Endothelial cell of umbilical vein (primary cell): ENCODE measurements around the gene IGFL4. TPM values are rescaled to one million over a fixed set of nuclear protein-coding genes. Genes with fewer than 3 reads are reported as not detected.

Experiments used
- BruUV-seq: library from RNA; stranded (reverse); fragments of 400-500 nt; replicated peaks from 2 replicates; lab custom pipeline; 2021; lab: Mats Ljungman, UMichigan
- CTCF ChIA-PET: fragments of 300-600, 350-600 bp; sonication (Branson Sonifier 250); formaldehyde crosslinking; loops from one replicate; lab custom pipeline; 2021; ENCODE audit warnings: antibody characterized with exemption, inconsistent platforms; lab: Charles Lee
- POLR2A ChIA-PET: fragments of 300-600, 350-600 bp; sonication (Branson Sonifier 250); formaldehyde crosslinking; loops from one replicate; lab custom pipeline; 2021; ENCODE audit warnings: antibody characterized with exemption, inconsistent platforms; lab: Charles Lee
- DNase-seq: peaks from one replicate; pipeline ENCODE4 v3.0.0-alpha.2; 2011; ENCODE audit warnings: low read depth, low spot score
- FAIRE-seq: peaks from 2 replicates; lab custom pipeline; 2011; peaks lifted over from hg19 to GRCh38; lab: Jason Lieb, UNC
- H2AFZ ChIP-seq: 2 replicates; pipeline ENCODE4 v1.6.0; 2012; ENCODE audit warnings: low read depth, low read length, control low read depth, inconsistent platforms
- H3K27ac ChIP-seq: 2 replicates; pipeline ENCODE4 v1.5.1; 2011; ENCODE audit warnings: low read depth, mild to moderate bottlenecking, control low read depth, low read length, moderate library complexity; ENCODE audit not compliant: insufficient read depth
- H3K27me3 ChIP-seq, 2 experiments: 2 replicates each; pipeline versions ENCODE4 v1.6.0 to v1.6.1; 2011; ENCODE audit warnings: low read length in 2 of 2, mixed read lengths in 1 of 2; ENCODE audit not compliant: control insufficient read depth in 2 of 2, insufficient read depth in 2 of 2
- H3K36me3 ChIP-seq, 2 experiments: 2 replicates in 1 of 2; 3 replicates in 1 of 2; pipeline ENCODE4 v1.5.1; 2011; ENCODE audit warnings: low read length in 2 of 2, mild to moderate bottlenecking in 1 of 2, moderate library complexity in 1 of 2; ENCODE audit not compliant: control insufficient read depth in 2 of 2, insufficient read depth in 2 of 2; ENCODE audit errors: extremely low read depth in 1 of 2
- H3K4me1 ChIP-seq: 3 replicates; pipeline ENCODE4 v1.5.1; 2011; ENCODE audit warnings: mild to moderate bottlenecking, low read length; ENCODE audit not compliant: control insufficient read depth, insufficient read depth; ENCODE audit errors: extremely low read depth
- H3K4me2 ChIP-seq: 2 replicates; pipeline ENCODE4 v1.6.1; 2011; ENCODE audit warnings: low read length, control low read depth, mixed read lengths; ENCODE audit not compliant: insufficient read depth
- H3K4me3 ChIP-seq, 3 experiments: fragments of 200-600 bp in 1 of 3; sonication (generic), shearing (Covaris generic) in 1 of 3; replicated peaks in 1 of 3; 2 replicates each; pipeline ENCODE4 v1.5.1; 2011 to 2016; ENCODE audit warnings: control low read depth in 3 of 3, low read length in 3 of 3, mild to moderate bottlenecking in 2 of 3, inconsistent platforms in 1 of 3, low read depth in 1 of 3, moderate library complexity in 1 of 3; ENCODE audit not compliant: insufficient read depth in 1 of 3
- H3K79me2 ChIP-seq: 2 replicates; pipeline ENCODE4 v1.6.0; 2012; ENCODE audit warnings: low read length, inconsistent platforms; ENCODE audit not compliant: control insufficient read depth, insufficient read depth
- H3K9ac ChIP-seq: replicated peaks from 2 replicates; pipeline ENCODE3; 2011; ENCODE audit warnings: low read length, control low read depth; ENCODE audit not compliant: insufficient read depth; ENCODE audit errors: extremely low read depth
- H3K9me1 ChIP-seq: replicated peaks from 3 replicates; pipeline ENCODE4 v1.6.0; 2011; ENCODE audit warnings: mild to moderate bottlenecking, low read length; ENCODE audit not compliant: control insufficient read depth, insufficient read depth; ENCODE audit errors: extremely low read depth
- H3K9me3 ChIP-seq: replicated peaks from 2 replicates; pipeline ENCODE4 v1.5.1; 2012; ENCODE audit warnings: low read length, inconsistent platforms; ENCODE audit not compliant: control insufficient read depth, insufficient read depth
- H4K20me1 ChIP-seq: replicated peaks from 2 replicates; pipeline ENCODE3; 2011; ENCODE audit warnings: mild to moderate bottlenecking, low read length; ENCODE audit not compliant: control insufficient read depth, insufficient read depth; ENCODE audit errors: extremely low read depth
- CTCF ChIP-seq, 2 donors: IDR thresholded peaks; 1 replicate in 1 of 2; 2 replicates in 1 of 2; pipeline ENCODE4 v1.5.1; 2011; ENCODE audit warnings: low read length in 2 of 2, mild to moderate bottlenecking in 2 of 2, moderate library complexity in 2 of 2, control low read depth in 1 of 2, inconsistent platforms in 1 of 2, low read depth in 1 of 2; ENCODE audit not compliant: insufficient read depth in 1 of 2; ENCODE audit errors: extremely low read depth in 1 of 2
- EZH2 ChIP-seq: IDR thresholded peaks from 2 replicates; pipeline ENCODE4 v1.6.1; 2012; ENCODE audit warnings: borderline replicate concordance, low read depth, mild to moderate bottlenecking, moderate library complexity, low read length, inconsistent platforms; ENCODE audit not compliant: severe bottlenecking
- FOS ChIP-seq: IDR thresholded peaks from 2 replicates; pipeline ENCODE4 v1.6.1; 2011; ENCODE audit warnings: mild to moderate bottlenecking, low read length, moderate library complexity, borderline replicate concordance; ENCODE audit not compliant: insufficient read depth
- GATA2 ChIP-seq: IDR thresholded peaks from 2 replicates; pipeline ENCODE4 v1.7.0; 2011; ENCODE audit warnings: low read depth, mild to moderate bottlenecking, moderate library complexity, mixed read lengths, low read length; ENCODE audit not compliant: insufficient read length, insufficient read depth
- JUN ChIP-seq: IDR thresholded peaks from 2 replicates; pipeline ENCODE4 v1.6.1; 2011; ENCODE audit warnings: borderline replicate concordance, low read depth; ENCODE audit not compliant: insufficient read length, insufficient read depth
- MAX ChIP-seq: IDR thresholded peaks from 2 replicates; pipeline ENCODE4 v1.6.1; 2011; ENCODE audit not compliant: insufficient read depth, insufficient read length
- MYC ChIP-seq: IDR thresholded peaks from one replicate; pipeline ENCODE4 v1.6.1; 2011; ENCODE audit warnings: mild to moderate bottlenecking, low read depth, low read length
- POLR2A ChIP-seq: IDR thresholded peaks from 2 replicates; pipeline ENCODE4 v1.6.1; 2012; ENCODE audit warnings: low read depth, mild to moderate bottlenecking, control low read depth, low read length
- POLR2AphosphoS5 ChIP-seq: IDR thresholded peaks from 2 replicates; pipeline ENCODE4 v1.6.1; 2012; ENCODE audit warnings: low read depth, mild to moderate bottlenecking, control low read depth, low read length, moderate library complexity; ENCODE audit not compliant: insufficient read depth
- dilution Hi-C: fragments of 300-500 bp; cut with MboI; formaldehyde crosslinking; loops from one replicate; pipeline ENCODE4 v1.15.0; 2019; ENCODE audit warnings: low sequenced_read_pairs; ENCODE audit not compliant: extremely low pct_ligation_motif_present
- intact Hi-C: fragments of 100-400 bp; cut with micrococcal nuclease; formaldehyde crosslinking; loops from one replicate; pipeline ENCODE4 v1.10.0; 2022
- polyA plus RNA-seq, 4 experiments: library from polyadenylated mRNA; depleted of rRNA in 3 of 4; stranded (reverse) in 3 of 4; unstranded in 1 of 4; fragments of >200 nt; gene quantifications; 2 replicates each; pipeline versions ENCODE4 v1.2.1 to v1.2.3, GENCODE V29; 2011 to 2012; ENCODE audit warnings: missing spikeins in 1 of 4
- total RNA-seq: library from RNA; stranded (reverse); gene quantifications from 2 replicates; pipeline ENCODE4 v1.2.3, GENCODE V29; 2021

IGFL4 gene
- total and polyA plus RNA-seq, 2 donors (not counting 3 experiments of a cell fraction or from before 2014, with no cell fraction given), result not detected

- Histone ChIP-seq H3K4me3 (no peak overlapping the region), H3K4me1 (no peaks in the 10 kb centered on the region), H3K79me2 (no peaks in the 10 kb centered on the region), H3K27me3 (peaks cover 7 to 17% of the 10 kb centered on the region in 2 experiments), H3K9ac (no peak overlapping the region), H3K4me2 (no peak overlapping the region), H3K36me3 (no peaks in the 10 kb centered on the region), H4K20me1 (no peaks in the 10 kb centered on the region), H3K9me3 (no peaks in the 10 kb centered on the region), H3K9me1 (no peaks in the 10 kb centered on the region), H2AFZ (no peak overlapping the region), H3K27ac (no peak overlapping the region)
- intact Hi-C loops, result no loop called here
- CTCF ChIA-PET, result interaction anchor here (1.0 to 1.9 kb wide), 2 partner anchors 10 to 14 kb away, joined by 6 to 7 read pairs; no protein-coding TSS in a partner anchor
- TF ChIP-seq MAX (no peak), CTCF (IDR thresholded peaks at IDR 0.05; ENCODE audit: extremely low read depth in 1 of 2, insufficient read depth in 1 of 2, low read depth in 1 of 2, low read length in 2 of 2) (no peak), GATA2 (no peak), JUN (no peak), POLR2AphosphoS5 (no peak), FOS (no peak), MYC (no peak), EZH2 (no peak), POLR2A (no peak)
- dilution Hi-C loops, result no loop called here
- POLR2A ChIA-PET, result no interaction called here
- BruUV-seq, result no TSS peak
- no peak for FAIRE-seq
- no peak for DNase-seq
Observed at GRCh38 chr19:46043519-46043918, 2.7 kb upstream of the IGFL4 start.
